Measurements from ENCODE around the gene POP7. TPM values are rescaled to one million over a fixed set of nuclear protein-coding genes. Genes with fewer than 3 reads are reported as not detected.

Gene POP7
- total and polyA plus RNA-seq, 2 donors (not counting 1 experiment from before 2014, with no cell fraction given), result 14.4 to 15.2 TPM

- ChIA-PET CTCF (interaction anchor here (0.9 kb wide), 1 partner anchor 73 kb away, joined by 3 read pairs; the partner anchor contains the start of gene MOSPD3), POLR2A (interaction anchor here (0.5 to 0.7 kb wide), 2 partner anchors 51 to 94 kb away, joined by 4 to 7 read pairs; no protein-coding TSS in a partner anchor)
- Histone ChIP-seq H2AFZ (ENCODE audit: insufficient read depth, low read depth, low read length, poor library complexity, severe bottlenecking) (no peak overlapping the region), H3K79me2 (ENCODE audit: control insufficient read depth, insufficient read depth, low read length) (peaks cover 36% of the 10 kb centered on the region), H3K9ac (ENCODE audit: low read length) (no peak overlapping the region), H3K4me3 (ENCODE audit: control extremely low read depth in 1 of 5, extremely low read depth in 1 of 5, insufficient read depth in 1 of 5, low read depth in 2 of 5, low read length in 4 of 5) (no peak overlapping the region), H4K20me1 (ENCODE audit: control insufficient read depth, insufficient read depth, low read length, poor library complexity, severe bottlenecking) (peaks cover 79% of the 10 kb centered on the region), H3K27ac (ENCODE audit: low read length in 2 of 2) (no peak overlapping the region), H3K27me3 (replicated peaks in 1 of 4; ENCODE audit: control extremely low read depth in 1 of 4, control insufficient read depth in 3 of 4, insufficient read depth in 4 of 4, low read length in 3 of 4) (no peaks in the 10 kb centered on the region), H3K9me3 (ENCODE audit: control extremely low read depth in 1 of 3, control insufficient read depth in 2 of 3, insufficient read depth in 1 of 3, low read length in 2 of 3) (no peaks in the 10 kb centered on the region), H3K4me1 (ENCODE audit: control insufficient read depth in 2 of 2, insufficient read depth in 2 of 2, low read length in 2 of 2) (peaks cover 11 to 13% of the 10 kb centered on the region in 2 donors), H3K4me2 (replicated peaks; ENCODE audit: low read depth, low read length, poor library complexity, severe bottlenecking) (no peak overlapping the region), H3K36me3 (replicated peaks in 1 of 2; ENCODE audit: control extremely low read depth in 1 of 2, control insufficient read depth in 1 of 2, extremely low read depth in 1 of 2, insufficient read depth in 2 of 2, low read length in 1 of 2) (peaks cover 0 to 85% of the 10 kb centered on the region in 2 experiments)
- DNase-seq (no peak), ATAC-seq (ENCODE audit: low read depth) (no peak)
- Mint-ChIP-seq H3K4me3 (no peak overlapping the region), H3K4me1 (peaks cover 17% of the 10 kb centered on the region), H3K27me3 (no peaks in the 10 kb centered on the region), H3K27ac (no peak overlapping the region), H3K9me3 (ENCODE audit: insufficient read depth) (no peaks in the 10 kb centered on the region)
- TF ChIP-seq EZH2 (IDR thresholded peaks at IDR 0.05; ENCODE audit: borderline replicate concordance, insufficient read depth, low read depth, low read length, poor library complexity, severe bottlenecking) (no peak), CTCF (IDR thresholded peaks at IDR 0.05) (no peak)
- intact Hi-C loops (cut with micrococcal nuclease), result no loop called here
- WGBS (ENCODE audit: insufficient coverage), result 95% methylated on average over 11 of the region's 18 CpGs
Measured at GRCh38 chr7:100685049-100685605, 20.8 kb upstream of the POP7 start.

- H3K4me3 Mint-ChIP-seq, result no peak overlapping the region
- POLR2A ChIA-PET, result interaction anchor here (0.5 to 0.7 kb wide), 2 partner anchors 52 to 95 kb away, joined by 4 to 7 read pairs; no protein-coding TSS in a partner anchor
- WGBS (ENCODE audit: insufficient coverage), result 87% methylated on average over 14 of the region's 17 CpGs
- Histone ChIP-seq H3K4me1 (ENCODE audit: control insufficient read depth in 2 of 2, insufficient read depth in 2 of 2, low read length in 2 of 2) (peaks cover 12 to 13% of the 10 kb centered on the region in 2 donors), H3K27me3 (replicated peaks in 1 of 4; ENCODE audit: control extremely low read depth in 1 of 4, control insufficient read depth in 3 of 4, insufficient read depth in 4 of 4, low read length in 3 of 4) (no peaks in the 10 kb centered on the region), H3K27ac (ENCODE audit: low read length in 2 of 2) (no peak overlapping the region), H3K4me3 (ENCODE audit: control extremely low read depth in 1 of 5, extremely low read depth in 1 of 5, insufficient read depth in 1 of 5, low read depth in 2 of 5, low read length in 4 of 5) (no peak overlapping the region), H3K36me3 (replicated peaks in 1 of 2; ENCODE audit: control extremely low read depth in 1 of 2, control insufficient read depth in 1 of 2, extremely low read depth in 1 of 2, insufficient read depth in 2 of 2, low read length in 1 of 2) (peaks cover 0 to 82% of the 10 kb centered on the region in 2 experiments), H3K9ac (ENCODE audit: low read length) (no peak overlapping the region), H3K79me2 (ENCODE audit: control insufficient read depth, insufficient read depth, low read length) (peaks cover 41% of the 10 kb centered on the region), H3K9me3 (ENCODE audit: control extremely low read depth in 1 of 3, control insufficient read depth in 2 of 3, insufficient read depth in 1 of 3, low read length in 2 of 3) (no peaks in the 10 kb centered on the region), H2AFZ (ENCODE audit: insufficient read depth, low read depth, low read length, poor library complexity, severe bottlenecking) (no peak overlapping the region), H4K20me1 (ENCODE audit: control insufficient read depth, insufficient read depth, low read length, poor library complexity, severe bottlenecking) (peaks cover 80% of the 10 kb centered on the region), H3K4me2 (replicated peaks; ENCODE audit: low read depth, low read length, poor library complexity, severe bottlenecking) (no peak overlapping the region)
- intact Hi-C loops (cut with micrococcal nuclease), result no loop called here
- DNase-seq (no peak), ATAC-seq (ENCODE audit: low read depth) (no peak)
- H3K4me1 Mint-ChIP-seq, result peaks cover 16% of the 10 kb centered on the region
- no peaks in the 10 kb centered on the region for H3K27me3 Mint-ChIP-seq
- H3K9me3 Mint-ChIP-seq (ENCODE audit: insufficient read depth), result no peaks in the 10 kb centered on the region
- TF ChIP-seq EZH2 (IDR thresholded peaks at IDR 0.05; ENCODE audit: borderline replicate concordance, insufficient read depth, low read depth, low read length, poor library complexity, severe bottlenecking), result no peak
- TF ChIP-seq CTCF (IDR thresholded peaks at IDR 0.05), result no peak
- CTCF ChIA-PET, result interaction anchor here (0.9 kb wide), 1 partner anchor 73 kb away, joined by 3 read pairs; the partner anchor contains the start of gene MOSPD3
- no peak overlapping the region for H3K27ac Mint-ChIP-seq
Measured at GRCh38 chr7:100685631-100686145, 20.2 kb upstream of the POP7 start.
